HTR-8/SVneo (cell line): ENCODE results near the gene GFAP.

Source experiments
- DNase-seq: peaks from one replicate; pipeline ENCODE4 v3.0.0; 2011; ENCODE audit warnings: low spot score, mixed read lengths; ENCODE audit not compliant: insufficient read length
- FAIRE-seq: peaks from 2 replicates; lab custom pipeline; 2011; peaks lifted over from hg19 to GRCh38; lab: Jason Lieb, UNC

The GFAP gene

DNA sequence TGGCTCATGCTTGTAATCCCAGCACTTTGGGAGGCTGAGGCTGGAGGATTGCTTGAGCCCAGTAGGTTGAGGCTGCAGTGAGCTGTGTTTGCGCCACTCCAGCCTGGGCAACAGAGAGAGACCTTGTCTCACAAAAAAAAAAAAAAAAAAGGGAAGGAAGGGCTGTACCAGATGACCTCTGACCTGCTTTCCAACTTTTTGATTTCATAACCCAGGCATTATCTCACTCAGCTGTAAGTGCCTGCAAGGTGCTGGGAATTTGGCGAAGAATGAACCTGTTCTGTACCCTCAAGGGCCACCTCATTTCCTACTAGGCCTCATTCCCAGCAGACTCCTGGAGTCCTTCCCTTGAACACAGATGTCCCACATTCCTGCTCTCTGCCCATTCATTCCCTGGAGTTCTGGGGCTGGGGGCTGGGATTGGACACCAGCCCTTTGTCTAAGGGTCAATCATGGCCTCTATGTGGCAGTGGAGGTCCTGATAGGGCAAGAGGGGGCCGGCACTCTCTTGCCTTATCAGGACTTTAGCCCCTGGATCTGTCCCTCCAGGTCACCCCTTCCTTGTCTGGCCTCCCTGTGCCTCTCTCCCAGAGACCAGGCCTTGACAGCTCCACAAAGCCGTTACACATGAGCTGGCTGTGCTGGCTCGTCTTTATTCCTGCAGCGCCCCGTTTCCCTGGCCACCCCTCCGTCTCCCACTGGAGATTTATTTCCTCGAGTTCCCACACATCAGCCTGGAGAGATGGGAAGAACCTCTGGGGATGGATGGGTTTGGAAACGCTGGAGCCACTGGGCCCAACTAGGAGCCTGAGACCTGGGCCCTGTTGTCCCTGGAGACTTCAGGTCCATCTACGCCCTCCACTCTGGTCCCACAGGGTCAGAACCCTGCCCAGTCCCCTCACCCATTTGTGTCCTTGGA is 821 bp upstream of the GFAP start:
- FAIRE-seq (no peak), DNase-seq (no peak)

DNA sequence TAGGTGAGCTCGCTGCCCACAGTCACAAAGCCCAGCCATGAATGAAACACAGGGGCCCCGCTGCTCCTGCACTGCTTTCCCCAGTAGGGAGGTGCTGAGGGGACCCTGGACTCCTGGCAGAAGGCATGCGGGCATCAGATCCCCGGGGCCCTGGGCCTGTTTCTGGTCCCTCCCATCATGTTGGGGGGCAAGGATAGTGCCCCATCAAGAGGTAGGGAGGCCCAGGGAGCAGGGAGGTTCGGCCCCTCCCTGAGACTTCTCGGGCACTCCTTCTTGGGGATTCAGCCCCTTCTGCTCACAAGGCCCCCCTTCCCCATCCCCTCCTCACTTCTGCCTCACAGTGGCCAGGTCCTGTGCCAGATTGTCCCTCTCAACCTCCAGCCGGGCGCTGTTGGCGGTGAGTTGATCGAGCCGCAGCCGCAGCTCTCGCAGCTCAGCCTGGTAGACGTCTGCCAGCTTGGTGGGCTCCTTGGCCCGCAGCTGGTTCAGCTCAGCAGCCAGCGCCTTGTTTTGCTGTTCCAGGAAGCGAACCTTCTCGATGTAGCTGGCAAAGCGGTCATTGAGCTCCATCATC is 515 bp downstream of the GFAP start:
- FAIRE-seq (no peak), DNase-seq (no peak)

DNA sequence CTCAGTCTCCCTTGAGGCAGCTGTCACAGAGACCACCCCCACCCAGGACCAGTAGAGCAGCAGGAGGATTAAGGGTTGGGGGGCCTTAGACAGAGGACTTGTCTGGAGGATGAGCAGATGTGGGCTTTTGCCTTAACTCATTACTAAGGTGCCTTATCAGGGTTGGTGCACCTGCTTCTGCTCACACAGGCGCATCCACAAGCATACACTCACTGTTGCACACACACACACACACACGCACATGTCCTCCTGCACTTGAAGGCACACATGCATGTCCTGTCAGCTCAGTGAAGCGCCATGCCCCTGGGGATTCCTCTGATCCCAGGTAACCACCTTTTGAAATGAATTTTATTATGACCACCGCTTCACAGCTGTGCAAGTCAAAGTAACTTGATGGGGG is 1.2 kb downstream of the GFAP start:
- DNase-seq = no peak
- peak; percentile 96 for FAIRE-seq

DNA sequence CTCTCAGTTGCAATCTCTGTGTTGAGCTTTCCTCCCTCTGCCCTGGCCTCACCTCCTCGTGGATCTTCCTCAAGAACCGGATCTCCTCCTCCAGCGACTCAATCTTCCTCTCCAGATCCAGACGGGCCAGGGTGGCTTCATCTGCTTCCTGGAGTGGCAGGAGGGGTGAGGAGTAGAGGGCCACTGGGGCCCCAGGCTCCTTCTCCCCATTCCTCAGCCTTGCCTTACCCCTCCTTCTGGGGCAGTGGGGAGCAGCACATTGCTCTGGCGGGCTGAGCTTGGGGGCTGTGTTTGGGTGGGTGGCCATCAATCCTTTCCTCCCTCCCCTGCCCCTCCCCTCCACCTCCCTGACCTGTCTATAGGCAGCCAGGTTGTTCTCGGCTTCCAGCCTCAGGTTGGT is 1.6 kb downstream of the GFAP start:
- no peak for DNase-seq
- FAIRE-seq = no peak

DNA sequence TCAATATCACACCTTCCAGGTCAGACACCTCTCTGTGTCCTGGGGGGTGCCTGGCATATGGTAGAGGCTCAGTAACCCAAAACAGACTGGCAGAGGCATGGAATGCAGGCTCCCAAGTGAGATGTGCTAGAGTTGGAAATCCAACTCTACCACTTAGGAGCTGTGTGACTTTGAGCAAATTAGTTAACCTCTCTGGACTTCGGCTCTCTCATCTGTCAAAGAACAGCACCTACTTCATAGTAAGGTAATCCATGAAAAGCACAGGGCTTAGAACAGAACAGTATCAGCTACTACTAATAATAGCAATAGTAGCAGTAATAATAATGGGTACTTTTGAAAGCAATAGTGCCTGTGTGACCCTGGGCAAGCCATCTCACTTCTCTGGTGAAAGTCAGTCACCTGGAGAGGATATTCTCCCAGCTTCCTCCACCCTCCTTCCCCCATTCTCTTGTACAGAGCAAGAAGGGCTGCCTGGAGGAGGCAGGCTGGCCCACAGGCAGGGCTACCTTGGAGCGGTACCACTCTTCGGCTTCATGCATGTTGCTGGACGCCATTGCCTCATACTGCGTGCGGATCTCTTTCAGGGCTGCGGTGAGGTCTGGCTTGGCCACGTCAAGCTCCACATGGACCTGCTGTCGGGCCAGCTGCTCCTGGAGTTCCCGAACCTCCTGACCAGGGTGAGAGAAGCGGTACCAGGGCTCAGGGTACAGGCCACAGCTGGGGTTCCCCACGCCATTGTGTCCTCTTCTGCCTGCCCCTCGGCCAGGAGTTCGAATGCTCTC is 2.3 kb downstream of the GFAP start:
- DNase-seq = no peak
- FAIRE-seq = no peak

DNA sequence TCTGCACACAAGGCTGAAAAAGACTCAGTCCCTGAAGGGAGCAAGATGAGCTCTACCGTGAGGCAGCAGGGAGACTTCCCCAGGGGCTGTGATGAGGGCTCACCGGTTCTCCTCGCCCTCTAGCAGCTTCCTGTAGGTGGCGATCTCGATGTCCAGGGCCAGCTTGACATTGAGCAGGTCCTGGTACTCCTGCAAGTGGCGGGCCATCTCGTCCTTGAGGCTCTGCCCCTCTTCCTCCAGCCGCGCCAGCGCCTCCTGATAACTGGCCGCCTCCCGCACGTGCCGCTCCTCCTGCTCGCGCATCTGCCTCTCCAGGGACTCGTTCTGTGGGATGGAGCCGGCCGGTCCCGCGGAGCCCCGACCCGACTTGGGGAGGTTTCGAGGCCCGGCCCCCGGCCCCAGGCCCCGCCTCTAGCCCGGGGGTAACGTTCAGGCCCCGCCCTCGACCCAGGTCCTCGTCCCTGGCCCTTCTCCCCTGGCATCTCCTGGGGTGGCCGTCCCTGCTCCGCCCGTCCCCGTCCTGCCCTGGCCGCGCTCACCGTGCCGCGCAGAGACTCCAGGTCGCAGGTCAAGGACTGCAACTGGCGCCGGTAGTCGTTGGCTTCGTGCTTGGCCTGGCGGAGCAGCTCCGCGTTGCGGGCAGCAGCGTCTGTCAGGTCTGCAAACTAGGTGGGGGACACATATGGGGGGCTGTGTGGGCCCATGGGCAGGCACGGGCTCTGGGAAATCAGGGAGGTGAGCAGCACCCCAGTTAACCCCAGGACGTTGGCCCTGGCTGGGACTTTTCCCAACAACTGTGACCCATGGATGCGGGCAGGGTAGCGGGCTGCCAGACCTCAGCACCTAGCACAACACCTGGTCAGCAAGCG is 3.9 kb downstream of the GFAP start:
- FAIRE-seq = peak; percentile 94
- peak; percentile 55 for DNase-seq

DNA sequence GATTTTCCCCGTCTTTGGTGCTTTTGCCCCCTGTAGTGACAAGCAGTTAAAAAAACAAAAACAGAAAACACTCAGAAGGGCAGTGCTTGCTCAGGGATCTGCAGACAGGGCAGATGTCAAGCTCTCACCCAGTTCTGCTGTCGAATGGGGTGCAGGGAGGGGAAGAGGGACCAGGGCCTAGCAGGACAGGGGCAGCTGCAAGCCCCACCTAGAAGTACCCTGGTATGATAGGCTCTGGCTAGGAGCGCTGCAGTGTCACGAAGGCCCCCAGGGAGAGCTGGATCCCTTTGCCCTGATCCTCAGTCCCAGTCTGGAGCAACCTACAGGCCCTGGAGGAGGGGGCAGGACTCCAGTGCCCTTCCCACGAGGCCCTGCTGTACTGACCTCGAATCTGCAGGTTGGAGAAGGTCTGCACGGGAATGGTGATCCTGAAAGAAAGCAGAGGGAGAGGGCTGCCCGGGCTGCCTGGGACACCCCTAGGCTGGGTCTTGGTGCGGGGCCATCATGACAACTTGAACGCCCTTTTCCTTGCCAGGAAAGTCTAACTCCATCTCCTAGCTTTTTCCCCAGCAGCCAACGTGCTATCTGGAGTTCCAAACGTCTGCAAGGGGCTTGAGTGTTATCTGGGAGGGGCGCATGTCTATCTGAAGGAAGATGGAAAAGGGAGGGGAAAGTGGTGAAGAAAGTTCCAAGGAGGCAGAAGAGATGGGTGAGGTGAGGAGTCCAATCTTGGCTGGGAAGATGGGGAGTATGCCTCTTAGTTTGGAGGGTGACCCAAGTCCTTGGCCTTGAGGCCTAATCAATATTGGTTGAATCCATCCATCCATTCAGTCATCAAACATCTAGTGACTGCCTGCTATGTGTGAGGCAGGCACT is 4.8 kb downstream of the GFAP start:
- DNase-seq (no peak), FAIRE-seq (no peak)

DNA sequence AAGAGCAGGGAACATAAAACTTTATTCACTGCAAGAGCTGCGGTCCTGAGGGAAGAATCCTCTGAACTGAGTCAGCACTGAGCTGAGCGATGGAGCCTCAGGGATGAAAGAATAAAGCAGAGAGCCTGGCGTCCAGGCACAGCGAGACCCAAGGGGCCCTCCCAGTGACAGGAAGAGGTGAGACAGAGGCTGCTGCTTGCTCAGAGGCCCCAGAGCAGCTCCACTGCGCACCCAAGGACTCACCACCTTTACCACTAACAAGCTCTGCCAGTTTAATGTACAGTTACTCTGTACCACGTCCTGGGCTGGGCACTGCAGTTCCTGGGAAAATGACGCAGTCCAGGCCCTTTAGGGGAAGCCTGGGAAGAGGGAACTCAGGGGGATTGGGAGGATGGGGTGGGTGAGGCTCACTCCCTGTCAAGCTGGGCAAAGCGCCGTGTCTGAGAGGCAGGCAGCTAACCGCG is 5.6 kb downstream of the GFAP start:
- DNase-seq (peak; percentile 77), FAIRE-seq (peak; percentile 95)

DNA sequence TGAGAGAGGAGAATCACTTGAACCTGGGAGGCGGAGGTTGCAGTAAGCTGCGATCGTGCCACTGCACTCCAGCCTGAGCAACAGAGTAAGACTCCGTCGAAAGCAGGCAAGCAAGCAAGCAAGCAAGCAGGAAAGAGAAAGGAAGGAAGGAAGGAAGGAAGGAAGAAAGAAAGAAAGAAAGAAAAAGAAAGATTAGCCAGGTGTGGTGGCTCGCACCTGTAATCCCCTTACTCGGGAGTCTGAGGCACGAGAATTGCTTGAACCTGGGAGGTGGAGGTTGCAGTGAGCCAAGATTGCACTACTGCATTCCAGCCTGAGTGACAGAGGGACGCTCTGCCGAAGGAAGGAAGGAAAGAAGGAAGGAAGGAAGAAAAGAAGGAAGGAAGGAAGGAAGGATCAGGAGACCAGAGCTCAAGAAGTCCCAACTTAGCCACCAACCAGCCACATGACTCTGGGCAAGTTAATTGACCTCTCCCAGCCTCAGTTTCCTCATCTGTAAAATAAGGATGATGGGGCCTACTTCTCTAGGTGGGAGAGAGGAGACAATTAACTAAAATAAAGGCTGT is 6.5 kb downstream of the GFAP start:
- FAIRE-seq (peak; percentile 38), DNase-seq (no peak)

DNA sequence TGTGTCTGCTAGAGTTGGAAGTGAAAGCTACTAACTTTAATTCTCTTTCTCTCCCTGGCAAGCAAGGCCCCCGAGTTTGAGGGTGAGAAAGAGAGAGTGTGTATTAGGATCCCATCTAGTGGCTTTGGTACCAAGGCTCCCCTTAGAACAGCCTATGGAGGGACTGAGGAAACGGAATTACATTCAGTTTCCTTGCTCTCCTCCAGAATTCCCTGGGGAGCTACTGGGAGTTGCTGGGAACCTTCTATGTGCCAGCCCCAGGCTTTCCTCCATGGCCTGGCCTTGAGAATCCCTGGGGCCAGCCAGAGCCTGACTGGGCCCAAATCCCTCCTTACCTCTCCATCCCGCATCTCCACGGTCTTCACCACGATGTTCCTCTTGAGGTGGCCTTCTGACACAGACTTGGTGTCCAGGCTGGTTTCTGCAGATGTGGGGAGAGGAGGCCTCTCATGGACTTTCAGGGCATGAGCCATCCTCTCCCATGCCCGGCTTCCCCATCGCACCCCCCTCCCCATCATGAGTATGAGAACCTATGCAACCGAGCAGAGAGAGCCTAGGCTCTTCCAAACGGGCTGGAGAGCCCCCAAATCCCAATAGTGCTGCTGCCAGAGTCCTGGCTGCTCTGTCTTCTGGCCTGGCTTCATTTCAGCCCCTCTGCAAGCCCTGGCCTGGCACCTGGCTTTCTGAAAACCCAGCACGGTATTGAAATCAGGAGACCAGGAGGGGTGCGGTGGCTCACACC is 7.4 kb downstream of the GFAP start:
- DNase-seq (no peak), FAIRE-seq (peak; percentile 28)

DNA sequence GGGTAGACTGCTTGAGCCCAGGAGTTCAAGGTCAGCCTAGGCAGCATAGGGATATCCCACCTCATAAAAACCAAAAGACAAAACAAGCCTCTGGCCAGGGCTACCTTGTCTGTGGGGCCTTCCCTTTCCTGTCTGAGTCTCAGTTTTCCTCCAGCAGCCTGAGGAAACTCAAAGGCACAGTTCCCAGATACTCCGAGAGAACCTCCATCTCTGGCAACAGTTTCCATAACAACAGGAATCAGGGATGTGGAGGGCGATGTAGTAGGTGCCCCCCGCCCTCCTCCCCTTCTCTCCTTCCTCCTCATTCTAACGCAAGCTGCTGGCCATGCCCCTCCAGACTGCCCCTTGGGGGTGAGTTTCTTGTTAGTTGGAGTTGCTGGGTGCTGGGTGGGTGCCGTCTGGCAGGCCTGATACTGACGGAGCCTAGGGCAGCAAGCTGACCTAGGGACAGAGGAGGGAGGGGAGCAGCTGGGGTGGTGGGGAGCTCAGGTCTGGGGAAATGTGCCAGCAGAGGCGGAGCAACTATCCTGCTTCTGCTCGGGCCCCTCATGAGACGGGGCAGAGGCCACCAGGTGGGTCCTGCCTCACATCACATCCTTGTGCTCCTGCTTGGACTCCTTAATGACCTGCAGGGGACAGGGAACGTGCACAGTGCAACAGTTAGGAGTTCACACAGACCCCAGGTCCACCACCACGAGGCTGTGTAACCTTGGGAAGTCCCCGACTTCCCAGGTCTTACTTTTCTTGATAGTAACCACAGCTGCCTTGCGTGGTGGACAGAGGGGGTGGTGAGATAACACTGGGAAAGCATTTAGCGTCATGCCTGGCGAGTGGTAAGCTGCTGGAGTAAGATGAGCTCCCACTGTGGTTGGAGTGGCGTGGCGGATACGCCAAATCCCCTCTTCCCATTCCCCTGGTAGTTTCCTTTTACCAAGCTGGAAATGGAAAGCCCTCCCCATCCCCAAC is 8.3 kb downstream of the GFAP start:
- FAIRE-seq (no peak), DNase-seq (no peak)

DNA sequence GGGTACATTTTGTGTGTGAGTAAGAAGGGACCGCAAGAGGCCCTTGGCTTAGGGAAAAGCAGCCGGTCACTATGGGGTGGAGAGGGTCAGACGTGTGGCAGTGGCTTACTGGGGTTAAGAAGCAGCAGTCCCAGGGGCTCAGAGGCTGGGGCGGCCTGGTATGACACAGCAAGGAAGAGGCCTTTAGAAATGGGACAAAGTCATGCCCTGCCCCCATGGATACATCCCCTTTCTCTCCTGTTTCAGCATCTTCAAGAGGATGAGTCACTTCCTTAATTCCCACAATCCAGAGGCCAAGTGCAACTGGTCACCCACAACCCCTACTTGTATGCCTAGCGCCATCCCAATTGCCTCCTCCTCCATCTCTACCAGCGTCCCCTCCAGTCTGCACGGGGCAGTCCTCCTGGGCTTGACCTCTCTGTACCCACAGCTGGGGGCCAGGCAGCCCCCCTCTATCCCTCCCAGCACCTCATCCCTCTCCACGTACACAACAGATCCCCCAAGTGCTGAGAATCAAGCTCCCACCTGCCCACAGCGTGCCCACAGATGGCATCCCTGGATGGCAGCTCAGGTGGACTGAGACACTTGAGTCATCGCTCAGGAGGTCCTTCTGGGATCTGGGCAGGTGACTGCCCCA is 9.2 kb downstream of the GFAP start:
- DNase-seq (peak; percentile 96), FAIRE-seq (peak; percentile 99)

DNA sequence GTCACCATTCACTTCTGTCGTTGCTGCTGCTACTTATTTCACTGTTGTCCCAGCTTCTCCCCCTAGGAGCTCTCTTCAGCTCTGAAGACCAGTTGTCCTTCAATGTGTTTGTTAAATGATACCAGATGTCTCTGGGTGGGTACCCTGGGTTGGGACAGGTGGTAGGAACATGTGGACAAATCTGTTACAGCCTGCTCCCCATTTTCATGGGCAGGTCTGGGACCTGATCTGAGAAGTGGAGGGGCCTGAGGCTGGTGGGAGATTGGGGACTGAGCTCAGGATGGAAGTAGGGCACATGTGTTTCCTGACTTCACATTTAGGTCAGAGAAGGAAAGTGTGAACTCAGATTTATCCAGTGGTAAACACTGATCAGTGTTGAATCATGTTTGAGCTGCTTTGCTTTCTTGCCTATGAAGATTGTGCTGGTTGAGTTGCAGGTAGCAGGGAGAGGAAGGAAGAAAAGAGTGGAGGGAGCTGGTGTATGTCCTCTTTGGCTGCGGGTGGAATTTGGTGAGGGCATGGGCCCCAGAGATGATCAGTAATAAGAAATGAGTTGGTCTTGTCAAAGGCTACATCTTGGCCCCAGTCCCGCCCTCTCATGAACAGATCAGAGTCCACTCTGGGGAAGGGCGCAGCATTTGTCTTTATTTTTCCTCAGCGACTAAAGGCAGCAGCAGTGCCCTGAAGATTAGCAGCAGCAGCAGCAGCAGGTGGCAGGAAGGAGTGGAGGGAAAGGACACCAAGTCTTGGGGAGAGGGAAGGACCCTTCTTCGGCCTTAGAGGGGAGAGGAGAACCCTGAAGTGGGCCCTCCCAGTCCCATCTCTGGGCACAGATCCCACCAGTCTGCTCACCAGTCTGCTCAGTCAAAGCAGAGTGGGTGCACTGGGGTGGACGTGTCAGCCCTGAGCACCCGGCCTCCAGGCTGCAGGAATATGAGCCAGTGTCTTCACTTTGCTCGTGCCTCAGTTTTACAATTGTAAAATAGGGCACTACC is 10.0 kb downstream of the GFAP start:
- FAIRE-seq (no peak), DNase-seq (no peak)

DNA sequence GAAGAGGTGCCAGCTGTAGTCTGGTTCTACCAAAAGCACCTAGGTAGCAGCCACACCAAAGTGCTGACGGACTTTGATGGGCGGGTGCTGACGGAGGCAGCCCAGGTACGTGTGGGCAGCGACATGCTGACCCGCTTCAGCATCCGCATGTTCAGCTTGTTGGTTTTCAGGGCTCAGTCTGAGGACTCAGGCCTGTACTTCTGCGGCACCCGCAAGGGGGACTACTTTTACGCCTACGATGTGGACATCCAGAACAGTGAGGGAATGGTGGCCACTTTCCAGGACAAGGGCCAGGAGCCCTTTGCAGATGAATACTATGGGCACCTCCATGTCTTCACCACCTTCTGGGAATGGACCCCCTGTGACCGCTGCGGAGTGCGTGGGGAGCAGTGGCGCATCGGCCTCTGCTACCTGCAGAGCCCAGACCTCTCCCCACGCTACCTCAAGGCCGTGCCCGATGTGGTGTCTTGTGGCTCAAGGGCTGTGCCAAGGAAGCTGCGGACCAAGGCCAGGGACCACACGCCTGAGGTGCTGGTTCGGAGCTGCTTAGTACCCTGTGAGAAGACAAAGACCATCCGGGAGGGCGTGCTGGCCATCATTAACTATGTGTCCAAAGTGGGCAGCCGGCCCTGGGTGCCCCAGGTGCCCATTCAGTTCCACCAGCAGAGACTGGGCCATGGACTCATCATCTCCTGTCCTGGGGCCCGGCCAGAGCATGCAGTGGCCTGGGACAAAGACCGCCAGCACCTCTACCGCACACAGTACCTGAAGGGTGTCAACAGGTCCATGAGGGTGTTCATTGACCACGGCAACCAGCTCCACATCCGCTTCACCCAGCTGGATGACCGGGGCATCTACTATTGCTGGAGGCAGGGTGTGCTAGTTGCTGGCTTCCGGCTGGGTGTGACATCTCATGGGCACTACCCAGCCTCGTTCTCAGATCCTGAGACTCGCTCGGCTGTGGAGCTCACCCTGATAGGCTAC is 11.0 kb downstream of the GFAP start:
- peak; percentile 69 for FAIRE-seq
- no peak for DNase-seq
